ENCODE results near the gene S100A12.
"Not testable (repeated sequence)": the region's sequence is repeated elsewhere in the genome, so short reads cannot be mapped to it uniquely, and the experiment has no call there.

The S100A12 gene

GRCh38 chr1:153375511-153375910 lies at the start of gene S100A12:
Gene S100A12, minus strand, starts transcription at chr1:153375621. Its CDS starts 1,029 bp downstream, at chr1:153374592.
- no peak for DNase-seq (ENCODE audit: low spot score)

DNA sequence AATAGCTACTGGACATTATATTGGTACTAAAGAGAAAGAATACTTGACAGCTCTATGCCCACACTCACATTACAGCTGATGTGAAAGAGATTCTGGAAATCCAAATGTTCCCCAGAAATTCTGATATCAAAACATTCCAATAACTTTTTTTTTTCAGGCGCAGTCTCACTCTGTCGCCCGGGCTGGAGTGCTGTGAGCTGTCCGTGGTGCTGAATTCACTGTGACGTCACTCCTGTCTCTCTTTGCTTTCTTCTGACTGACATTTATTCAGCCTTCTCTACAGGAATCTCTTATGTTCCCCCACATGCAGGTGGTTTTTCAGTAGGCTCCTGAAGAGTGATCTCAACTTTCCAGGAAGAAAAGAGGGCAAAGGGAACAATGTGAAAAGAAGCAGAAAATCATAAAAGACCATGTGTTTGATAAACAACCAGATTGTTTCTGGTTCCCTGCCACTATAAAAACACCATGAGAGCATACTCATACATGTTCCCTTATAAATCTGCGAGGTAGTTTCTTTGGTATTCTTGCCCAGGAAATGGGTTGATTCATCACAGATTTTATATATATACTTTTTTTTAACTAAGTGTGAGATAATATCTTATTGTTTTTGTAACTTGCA lies 47.1 kb upstream of the S100A12 start:
- peak; percentile 73 for DNase-seq (ENCODE audit: low spot score)

- DNase-seq (ENCODE audit: low spot score): no peak
Observed at GRCh38 chr1:153420306-153420705, 44.9 kb upstream of the S100A12 start.

GRCh38 chr1:153419436-153419793 lies 44.0 kb upstream of the S100A12 start:
- DNase-seq (ENCODE audit: low spot score): not testable (repeated sequence)

DNA sequence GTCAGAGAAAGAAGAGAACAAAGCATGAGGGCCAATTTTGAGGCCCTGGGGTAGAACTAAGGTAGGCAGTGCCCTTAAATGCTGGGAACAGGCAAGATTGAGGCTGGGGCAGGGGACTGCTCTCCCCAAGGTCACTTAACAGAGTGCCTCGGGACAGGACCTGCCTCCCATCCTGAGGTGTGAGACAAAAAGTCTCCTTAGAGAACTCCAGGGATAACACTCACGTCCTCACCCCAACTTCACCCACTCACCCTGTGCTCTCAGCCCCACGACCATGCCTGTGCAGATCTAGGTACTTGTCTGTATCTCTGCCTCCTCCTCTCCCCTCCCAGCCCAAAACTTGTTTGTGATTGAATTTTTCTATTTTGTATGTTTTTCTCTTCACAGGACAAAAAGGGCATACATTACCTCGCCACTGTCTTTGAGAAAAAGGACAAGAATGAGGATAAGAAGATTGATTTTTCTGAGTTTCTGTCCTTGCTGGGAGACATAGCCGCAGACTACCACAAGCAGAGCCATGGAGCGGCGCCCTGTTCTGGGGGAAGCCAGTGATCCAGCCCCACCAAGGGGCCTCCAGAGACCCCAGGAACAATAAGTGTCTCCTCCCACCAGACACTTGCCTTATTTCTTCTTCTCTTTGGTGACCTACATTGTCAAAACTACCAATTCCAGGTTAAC lies 43.5 kb upstream of the S100A12 start:
- not testable (repeated sequence) for DNase-seq (ENCODE audit: low spot score)

GRCh38 chr1:153417136-153417888 lies 41.9 kb upstream of the S100A12 start:
- no peak for DNase-seq (ENCODE audit: low spot score)

DNA sequence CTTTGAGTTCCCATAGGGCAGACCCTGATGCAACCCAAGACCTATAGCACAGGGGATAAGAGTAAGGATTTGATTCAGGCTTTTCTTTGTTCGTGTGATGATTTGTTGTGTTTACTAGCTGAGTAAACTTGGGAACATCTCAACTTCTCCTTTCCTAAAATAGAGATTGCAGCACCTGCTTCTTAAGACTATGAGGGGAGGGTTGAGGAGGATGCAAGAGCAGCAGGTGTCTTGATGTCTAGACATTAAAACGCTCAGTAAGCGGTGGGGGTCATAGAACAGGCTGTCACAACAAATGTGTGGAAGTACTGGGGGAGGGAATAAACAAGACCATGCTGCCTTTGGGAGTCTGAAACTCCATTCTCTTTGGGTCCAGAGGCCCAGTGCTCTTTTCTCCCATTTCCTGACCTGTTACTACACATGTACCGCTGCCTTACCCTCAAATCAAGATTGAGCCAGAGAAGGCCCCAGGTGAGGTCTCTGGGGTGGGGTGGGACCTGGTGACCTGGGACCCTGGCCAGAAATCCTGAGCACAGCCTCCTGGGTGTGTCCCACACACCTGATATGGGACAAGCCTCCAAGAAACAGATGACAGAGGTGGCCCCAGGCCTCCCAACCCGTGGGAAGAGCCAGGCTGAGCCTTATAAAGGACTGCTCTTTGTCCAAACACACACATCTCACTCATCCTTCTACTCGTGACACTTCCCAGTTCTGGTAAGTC lies 40.6 kb upstream of the S100A12 start, which contains the start of gene S100A7A:
Gene S100A7A (plus strand): TSS at position 671 of the 721 bp plus-strand sequence. CDS start 1,563 bp downstream, outside the sequence.
- peak; percentile 15 for DNase-seq (ENCODE audit: low spot score)

GRCh38 chr1:153413961-153414360 lies 38.5 kb upstream of the S100A12 start:
- not testable (repeated sequence) for DNase-seq (ENCODE audit: low spot score)

- not testable (repeated sequence) for DNase-seq (ENCODE audit: low spot score)
Observed at GRCh38 chr1:153407274-153407673, 31.9 kb upstream of the S100A12 start.

DNA sequence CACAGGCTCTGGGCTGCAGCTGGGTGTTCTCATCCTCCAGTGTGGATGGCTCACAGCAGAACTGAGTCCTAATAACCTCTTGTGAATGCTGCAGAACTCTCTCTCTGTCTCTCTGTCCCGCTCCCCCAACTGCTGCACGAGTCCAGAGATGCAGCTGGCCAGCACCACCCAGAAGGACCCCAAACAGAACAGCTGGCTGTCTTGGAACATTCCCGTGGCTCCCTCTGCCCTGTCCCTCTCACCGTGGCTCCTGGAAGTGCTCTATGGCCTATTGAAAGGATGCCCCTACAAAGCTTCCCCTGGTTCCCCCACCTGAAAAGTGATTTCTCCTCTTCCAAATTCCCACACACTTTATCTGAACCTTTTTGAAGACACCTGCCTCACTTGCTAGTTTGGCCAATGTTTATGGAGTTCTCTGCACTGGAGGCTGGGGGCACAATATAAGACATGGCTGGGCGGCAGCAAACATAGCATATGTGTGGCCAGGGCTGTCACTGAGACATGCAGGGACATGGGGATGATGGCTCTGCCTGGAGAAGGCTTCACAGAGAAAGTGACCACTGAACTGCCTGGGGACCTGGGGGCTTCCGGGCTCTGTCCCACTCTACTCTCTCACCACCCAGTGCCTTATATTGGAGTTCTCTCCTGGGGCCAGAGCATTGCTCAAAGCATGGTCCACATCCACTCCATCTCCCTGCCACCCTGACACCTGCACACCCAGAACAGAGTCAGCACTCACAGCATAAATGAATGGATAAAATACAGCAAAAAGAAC lies 30.6 kb upstream of the S100A12 start:
- not testable (repeated sequence) for DNase-seq (ENCODE audit: low spot score)

DNA sequence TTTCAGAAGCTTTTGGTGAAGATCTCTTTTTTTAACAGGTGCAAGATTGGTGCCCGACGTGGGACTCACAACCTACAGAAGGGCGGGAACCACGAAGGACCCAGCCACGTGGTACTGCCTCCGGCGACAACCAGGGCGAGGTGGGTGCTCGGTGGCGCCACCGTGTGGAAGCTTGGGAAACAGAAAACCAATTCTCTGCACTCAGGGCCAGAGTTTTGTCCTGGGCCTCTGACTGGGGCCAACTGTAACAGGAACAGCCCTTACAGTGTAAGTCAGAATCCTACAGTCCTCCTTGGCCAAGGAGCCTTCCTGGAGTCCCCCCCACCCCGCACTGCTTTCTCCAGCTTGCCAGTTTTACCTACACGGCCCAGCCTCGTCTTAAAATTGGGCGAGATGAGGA lies 29.3 kb upstream of the S100A12 start:
- DNase-seq (ENCODE audit: low spot score): peak; percentile 77

DNA sequence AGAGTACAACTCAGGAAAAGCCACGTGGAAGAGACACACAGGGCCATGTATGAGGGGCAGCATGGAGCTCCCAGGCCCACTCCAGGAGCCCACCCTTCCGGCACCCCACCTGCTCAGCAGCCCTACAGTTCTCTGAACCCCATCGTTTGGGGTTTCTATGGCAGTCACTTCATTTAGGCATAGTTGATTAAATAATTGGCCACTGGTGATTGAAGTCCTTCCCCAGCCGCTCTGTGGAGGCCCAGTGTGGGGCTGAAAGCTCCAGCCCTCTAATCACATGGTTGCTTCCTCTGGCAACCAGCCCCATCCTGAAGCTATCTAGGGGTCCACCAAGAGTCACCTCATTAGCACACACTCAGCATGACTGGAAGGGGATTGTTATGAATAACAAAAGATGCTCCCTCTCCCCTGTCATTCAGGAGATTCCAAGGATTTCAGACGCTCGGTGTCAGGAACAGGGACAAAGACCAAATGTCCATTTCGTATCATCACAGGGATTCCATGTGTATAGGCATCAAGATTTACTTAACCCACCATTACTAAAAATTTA lies 28.7 kb upstream of the S100A12 start:
- DNase-seq (ENCODE audit: low spot score): no peak

- no peak for DNase-seq (ENCODE audit: low spot score)
Observed at GRCh38 chr1:153403421-153404085, 28.1 kb upstream of the S100A12 start.

GRCh38 chr1:153402226-153402625 lies 26.8 kb upstream of the S100A12 start:
- DNase-seq (ENCODE audit: low spot score): no peak

- DNase-seq (ENCODE audit: low spot score): no peak
Observed at GRCh38 chr1:153401461-153401860, 26.0 kb upstream of the S100A12 start.

GRCh38 chr1:153400244-153400643 lies 24.8 kb upstream of the S100A12 start:
- DNase-seq (ENCODE audit: low spot score): peak; percentile 20

DNA sequence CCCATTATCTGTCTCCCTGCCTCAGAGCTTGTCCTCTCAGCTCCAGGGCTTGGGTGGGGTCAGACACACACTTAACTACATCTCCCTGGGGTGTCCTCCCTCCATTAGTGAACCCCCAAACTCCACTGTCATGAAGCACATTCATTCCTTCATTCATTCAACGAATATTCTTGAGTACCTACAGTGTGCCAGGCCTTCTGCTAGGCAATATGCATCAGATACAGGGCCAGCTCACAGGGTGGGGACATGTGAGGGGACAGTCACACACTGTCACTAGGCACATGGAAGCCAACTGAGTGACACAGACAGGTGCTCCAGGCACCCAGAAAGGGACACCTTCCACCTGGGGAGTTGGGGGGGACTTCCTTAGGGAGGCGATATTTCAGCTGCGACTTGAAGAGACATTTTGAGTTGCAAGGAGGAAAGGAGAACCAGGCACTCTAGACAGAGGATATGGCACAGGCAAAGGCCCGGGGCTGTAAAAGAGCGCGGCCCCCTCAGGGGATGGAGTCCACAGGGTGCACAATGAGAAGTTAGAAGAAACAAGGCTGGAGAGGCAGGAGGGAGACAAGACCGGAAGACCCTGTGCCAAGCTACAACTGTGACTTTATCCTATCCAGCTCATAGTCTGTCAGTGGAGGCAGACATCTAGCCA lies 24.1 kb upstream of the S100A12 start:
- DNase-seq (ENCODE audit: low spot score): no peak

- DNase-seq (ENCODE audit: low spot score): no peak
Observed at GRCh38 chr1:153397924-153398651, 22.7 kb upstream of the S100A12 start.

Data from NAMALWA (cell line).